ENCODE measurements around the gene ETV7.

The ETV7 gene

DNA sequence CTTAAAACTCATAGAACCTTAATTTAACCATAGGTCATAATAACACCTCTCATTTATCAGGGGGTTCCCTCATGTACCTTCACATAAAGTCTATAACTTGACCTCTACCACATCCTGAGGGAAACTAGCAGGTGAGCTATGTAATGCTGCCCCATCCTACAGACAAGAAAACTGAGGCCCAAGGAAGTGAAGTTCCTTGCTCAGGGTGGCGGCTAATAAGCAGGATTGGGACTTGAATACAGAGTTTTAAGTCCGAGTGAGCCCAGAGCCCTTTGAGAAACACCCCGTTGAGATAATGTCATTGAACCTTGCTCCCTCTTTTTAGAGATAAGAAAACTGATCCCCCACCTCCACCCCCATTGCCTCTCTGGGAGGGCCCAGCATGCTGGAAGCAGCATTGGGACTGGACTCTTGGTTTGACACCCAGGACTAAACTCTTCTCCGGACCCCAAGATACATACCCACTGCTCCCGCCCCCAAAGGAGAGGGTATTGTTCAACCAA lies 51.2 kb downstream of the ETV7 start:
- 87% methylated on average over 5 of the region's 5 CpGs for WGBS
- H3K23ac ChIP-seq (ENCODE audit: low read length in 2 of 2), result no peak overlapping the region
- no peak overlapping the region for H3K4me3 ChIP-seq (ENCODE audit: insufficient read depth in 1 of 2, low read depth in 1 of 2, low read length in 2 of 2)
- no peak for DNase-seq
- no peak overlapping the region for H2BK5ac ChIP-seq (ENCODE audit: low read depth, low read length, poor library complexity, severe bottlenecking)
- H2BK15ac ChIP-seq (ENCODE audit: low read depth, poor library complexity, severe bottlenecking), result no peak overlapping the region
- no peak overlapping the region for H4K8ac ChIP-seq (ENCODE audit: low read length)
- H3K79me1 ChIP-seq (replicated peaks; ENCODE audit: low read length, poor library complexity, severe bottlenecking), result no peaks in the 10 kb centered on the region
- H2BK120ac ChIP-seq (ENCODE audit: low read depth, low read length), result no peak overlapping the region
- H3K14ac ChIP-seq (ENCODE audit: low read length in 2 of 2), result no peak overlapping the region
- no peak overlapping the region for H4K91ac ChIP-seq (ENCODE audit: low read length)
- no peak overlapping the region for H2AK5ac ChIP-seq (ENCODE audit: low read length, severe bottlenecking)
- H3K9ac ChIP-seq (ENCODE audit: low read length), result no peak overlapping the region
- no peaks in the 10 kb centered on the region for H3K36me3 ChIP-seq (ENCODE audit: control insufficient read depth in 1 of 2, insufficient read depth in 2 of 2, low read depth in 1 of 2, low read length in 2 of 2)
- H3K4me1 ChIP-seq (ENCODE audit: control insufficient read depth, insufficient read depth, low read depth, low read length), result peaks cover 5% of the 10 kb centered on the region
- no peak overlapping the region for H3K4ac ChIP-seq (ENCODE audit: low read depth in 1 of 2, low read length in 2 of 2)
- H3K27ac ChIP-seq (ENCODE audit: low read length, poor library complexity, severe bottlenecking), result no peak overlapping the region
- H3K4me2 ChIP-seq (ENCODE audit: low read length, poor library complexity, severe bottlenecking), result no peak overlapping the region
- H3K9me3 ChIP-seq (ENCODE audit: control insufficient read depth, low read length), result no peaks in the 10 kb centered on the region
- peaks cover 70 to 75% of the 10 kb centered on the region in 2 experiments for H3K27me3 ChIP-seq (ENCODE audit: control insufficient read depth in 1 of 2, insufficient read depth in 1 of 2, low read length in 2 of 2)
- H2BK12ac ChIP-seq (ENCODE audit: low read length in 2 of 2), result no peak overlapping the region
- H2AFZ ChIP-seq (ENCODE audit: low read depth, low read length), result no peak overlapping the region
- H3K18ac ChIP-seq (ENCODE audit: low read depth in 1 of 2, low read length in 2 of 2), result no peak overlapping the region

DNA sequence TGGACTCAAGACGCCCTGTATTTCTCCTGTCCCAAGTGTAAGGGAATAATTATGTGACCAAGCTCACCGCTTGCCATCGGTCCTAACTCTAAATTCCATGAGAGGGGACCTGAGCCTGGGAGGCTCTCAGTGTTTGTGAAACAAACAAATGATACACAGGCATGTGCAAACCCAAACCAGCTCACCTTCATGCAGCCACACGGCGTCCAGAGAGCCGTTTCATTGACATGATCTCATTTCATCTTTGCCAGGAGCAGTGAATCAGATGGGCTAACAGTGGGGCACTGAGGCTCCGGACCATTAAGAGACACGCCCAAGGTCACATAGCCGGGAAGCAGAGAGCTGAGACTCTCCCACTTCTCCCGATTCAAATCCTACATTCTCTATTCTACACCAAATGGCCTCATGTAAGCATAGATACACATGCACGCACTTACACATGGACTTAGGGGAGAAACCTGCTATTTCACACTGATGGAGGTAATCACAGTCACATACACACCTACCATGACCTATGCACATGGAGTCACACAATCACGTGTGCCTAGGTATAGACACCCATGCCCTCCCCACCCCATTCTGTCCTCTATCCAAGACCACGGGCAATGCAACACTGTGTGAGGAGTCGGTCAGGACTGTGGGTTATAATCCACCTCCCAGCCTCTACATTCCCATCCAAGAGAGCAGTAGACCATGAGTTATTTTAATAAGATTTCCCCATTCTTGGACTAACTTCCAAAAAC lies 51.8 kb downstream of the ETV7 start:
- H2BK12ac ChIP-seq (ENCODE audit: low read length in 2 of 2), result no peak overlapping the region
- no peak overlapping the region for H2AK5ac ChIP-seq (ENCODE audit: low read length, severe bottlenecking)
- peaks cover 2% of the 10 kb centered on the region for H3K4me1 ChIP-seq (ENCODE audit: control insufficient read depth, insufficient read depth, low read depth, low read length)
- no peak overlapping the region for H3K9ac ChIP-seq (ENCODE audit: low read length)
- H3K4me3 ChIP-seq (ENCODE audit: insufficient read depth in 1 of 2, low read depth in 1 of 2, low read length in 2 of 2), result no peak overlapping the region
- no peak overlapping the region for H4K91ac ChIP-seq (ENCODE audit: low read length)
- peaks cover 70 to 79% of the 10 kb centered on the region in 2 experiments for H3K27me3 ChIP-seq (ENCODE audit: control insufficient read depth in 1 of 2, insufficient read depth in 1 of 2, low read length in 2 of 2)
- H3K79me1 ChIP-seq (replicated peaks; ENCODE audit: low read length, poor library complexity, severe bottlenecking), result no peaks in the 10 kb centered on the region
- H3K27ac ChIP-seq (ENCODE audit: low read length, poor library complexity, severe bottlenecking), result no peak overlapping the region
- WGBS, result 90% methylated on average over 14 of the region's 14 CpGs
- H3K14ac ChIP-seq (ENCODE audit: low read length in 2 of 2), result no peak overlapping the region
- H3K23ac ChIP-seq (ENCODE audit: low read length in 2 of 2), result no peak overlapping the region
- H2BK15ac ChIP-seq (ENCODE audit: low read depth, poor library complexity, severe bottlenecking), result no peak overlapping the region
- H3K18ac ChIP-seq (ENCODE audit: low read depth in 1 of 2, low read length in 2 of 2), result no peak overlapping the region
- no peaks in the 10 kb centered on the region for H3K36me3 ChIP-seq (ENCODE audit: control insufficient read depth in 1 of 2, insufficient read depth in 2 of 2, low read depth in 1 of 2, low read length in 2 of 2)
- H4K8ac ChIP-seq (ENCODE audit: low read length), result no peak overlapping the region
- H3K9me3 ChIP-seq (ENCODE audit: control insufficient read depth, low read length), result no peaks in the 10 kb centered on the region
- no peak overlapping the region for H3K4me2 ChIP-seq (ENCODE audit: low read length, poor library complexity, severe bottlenecking)
- no peak overlapping the region for H2AFZ ChIP-seq (ENCODE audit: low read depth, low read length)
- no peak overlapping the region for H2BK5ac ChIP-seq (ENCODE audit: low read depth, low read length, poor library complexity, severe bottlenecking)
- peak overlapping the region in 1 of 2 experiments; percentile 52 for H3K4ac ChIP-seq (ENCODE audit: low read depth in 1 of 2, low read length in 2 of 2)
- no peak for DNase-seq
- H2BK120ac ChIP-seq (ENCODE audit: low read depth, low read length), result no peak overlapping the region

DNA sequence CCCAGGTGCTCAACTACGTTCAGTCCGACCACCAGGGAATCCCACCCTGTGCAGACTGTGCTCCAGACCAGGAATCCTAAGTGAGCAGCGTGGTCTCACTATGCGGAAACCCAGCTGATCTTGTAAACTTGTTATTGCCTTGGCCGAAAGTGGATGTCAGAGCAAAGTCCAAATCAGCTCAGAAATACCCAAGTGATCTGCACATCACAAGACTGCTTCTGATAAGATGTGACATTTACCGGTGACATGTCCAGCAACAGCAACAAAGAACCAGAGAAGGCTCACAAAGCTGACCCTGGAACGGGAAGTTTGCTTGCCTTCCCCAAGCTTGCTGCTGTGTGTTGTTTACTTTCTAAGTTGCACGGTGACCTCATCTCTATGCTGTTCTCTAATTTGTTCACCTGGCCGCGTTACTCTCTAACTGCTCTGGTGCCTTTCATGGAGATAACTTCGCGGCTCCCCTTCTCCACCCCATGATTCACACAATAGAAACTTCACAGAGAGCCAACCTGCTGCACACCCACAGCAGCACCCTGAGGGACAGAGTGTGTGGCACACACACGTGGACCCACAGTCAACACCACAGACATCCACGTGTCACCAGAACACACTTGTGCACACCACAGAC lies 52.5 kb downstream of the ETV7 start:
- H3K4me3 ChIP-seq (ENCODE audit: insufficient read depth in 1 of 2, low read depth in 1 of 2, low read length in 2 of 2), result no peak overlapping the region
- no peak overlapping the region for H2BK12ac ChIP-seq (ENCODE audit: low read length in 2 of 2)
- no peak overlapping the region for H3K4ac ChIP-seq (ENCODE audit: low read depth in 1 of 2, low read length in 2 of 2)
- no peaks in the 10 kb centered on the region for H3K36me3 ChIP-seq (ENCODE audit: control insufficient read depth in 1 of 2, insufficient read depth in 2 of 2, low read depth in 1 of 2, low read length in 2 of 2)
- H3K18ac ChIP-seq (ENCODE audit: low read depth in 1 of 2, low read length in 2 of 2), result no peak overlapping the region
- no peak overlapping the region for H4K91ac ChIP-seq (ENCODE audit: low read length)
- WGBS, result 88% methylated on average over 14 of the region's 14 CpGs
- no peak overlapping the region for H3K14ac ChIP-seq (ENCODE audit: low read length in 2 of 2)
- no peak overlapping the region for H2BK15ac ChIP-seq (ENCODE audit: low read depth, poor library complexity, severe bottlenecking)
- no peak overlapping the region for H2AFZ ChIP-seq (ENCODE audit: low read depth, low read length)
- peaks cover 5% of the 10 kb centered on the region for H3K4me1 ChIP-seq (ENCODE audit: control insufficient read depth, insufficient read depth, low read depth, low read length)
- no peak overlapping the region for H3K27ac ChIP-seq (ENCODE audit: low read length, poor library complexity, severe bottlenecking)
- peaks cover 68 to 82% of the 10 kb centered on the region in 2 experiments for H3K27me3 ChIP-seq (ENCODE audit: control insufficient read depth in 1 of 2, insufficient read depth in 1 of 2, low read length in 2 of 2)
- no peak overlapping the region for H3K4me2 ChIP-seq (ENCODE audit: low read length, poor library complexity, severe bottlenecking)
- H3K79me1 ChIP-seq (replicated peaks; ENCODE audit: low read length, poor library complexity, severe bottlenecking), result no peaks in the 10 kb centered on the region
- no peak overlapping the region for H2AK5ac ChIP-seq (ENCODE audit: low read length, severe bottlenecking)
- H4K8ac ChIP-seq (ENCODE audit: low read length), result no peak overlapping the region
- no peak for DNase-seq
- H3K23ac ChIP-seq (ENCODE audit: low read length in 2 of 2), result no peak overlapping the region
- no peak overlapping the region for H2BK120ac ChIP-seq (ENCODE audit: low read depth, low read length)
- H3K9me3 ChIP-seq (ENCODE audit: control insufficient read depth, low read length), result no peaks in the 10 kb centered on the region
- no peak overlapping the region for H2BK5ac ChIP-seq (ENCODE audit: low read depth, low read length, poor library complexity, severe bottlenecking)
- H3K9ac ChIP-seq (ENCODE audit: low read length), result no peak overlapping the region

DNA sequence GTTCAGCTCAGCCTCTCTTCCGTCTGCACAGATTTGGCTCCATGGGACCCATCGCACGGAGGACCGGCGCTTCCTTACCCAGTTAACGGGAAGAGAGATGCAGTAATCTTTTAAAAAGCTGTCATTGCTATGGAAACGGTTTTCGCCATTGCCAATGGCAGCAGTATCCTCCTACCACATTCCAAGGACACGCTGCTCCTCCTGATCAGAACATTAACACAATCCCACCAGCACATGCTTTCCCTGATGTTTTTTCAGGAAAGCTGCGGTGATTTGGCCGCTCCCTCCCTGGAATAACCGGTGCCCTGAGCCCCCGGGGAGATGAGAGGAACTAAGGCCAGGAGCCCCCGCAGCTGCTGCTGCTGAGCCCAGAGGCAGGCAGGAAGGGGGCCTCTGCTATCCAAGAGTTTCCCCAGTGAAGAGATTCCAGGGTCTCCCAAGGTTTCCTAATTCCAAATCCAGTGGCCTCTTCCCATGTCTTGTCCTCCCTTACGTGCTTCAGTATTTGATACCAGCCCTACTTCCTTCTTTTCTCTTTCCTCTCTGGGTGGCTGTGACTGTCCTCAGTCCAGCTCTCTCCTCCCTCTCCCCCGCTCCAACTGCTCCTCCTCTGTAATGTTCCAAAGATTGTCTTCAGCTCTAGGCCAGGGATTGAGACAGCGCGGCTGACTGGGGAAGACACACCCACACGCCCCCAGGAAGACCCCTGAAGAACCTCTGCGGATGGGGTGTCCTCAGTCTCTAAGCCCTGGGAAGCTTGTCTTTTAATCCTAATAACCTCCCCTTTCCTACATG lies 53.3 kb downstream of the ETV7 start:
- H4K91ac ChIP-seq (ENCODE audit: low read length), result no peak overlapping the region
- H3K4me3 ChIP-seq (ENCODE audit: insufficient read depth in 1 of 2, low read depth in 1 of 2, low read length in 2 of 2), result peak overlapping the region in 1 of 2 experiments; percentile 54
- no peaks in the 10 kb centered on the region for H3K36me3 ChIP-seq (ENCODE audit: control insufficient read depth in 1 of 2, insufficient read depth in 2 of 2, low read depth in 1 of 2, low read length in 2 of 2)
- H3K9ac ChIP-seq (ENCODE audit: low read length), result no peak overlapping the region
- peaks cover 7% of the 10 kb centered on the region for H3K4me1 ChIP-seq (ENCODE audit: control insufficient read depth, insufficient read depth, low read depth, low read length)
- no peak overlapping the region for H2BK12ac ChIP-seq (ENCODE audit: low read length in 2 of 2)
- H2BK5ac ChIP-seq (ENCODE audit: low read depth, low read length, poor library complexity, severe bottlenecking), result no peak overlapping the region
- no peak overlapping the region for H2AK5ac ChIP-seq (ENCODE audit: low read length, severe bottlenecking)
- no peak overlapping the region for H3K4me2 ChIP-seq (ENCODE audit: low read length, poor library complexity, severe bottlenecking)
- H3K9me3 ChIP-seq (ENCODE audit: control insufficient read depth, low read length), result no peaks in the 10 kb centered on the region
- no peak overlapping the region for H2AFZ ChIP-seq (ENCODE audit: low read depth, low read length)
- no peak overlapping the region for H2BK120ac ChIP-seq (ENCODE audit: low read depth, low read length)
- WGBS, result 62% methylated on average over 20 of the region's 20 CpGs
- H3K27me3 ChIP-seq (ENCODE audit: control insufficient read depth in 1 of 2, insufficient read depth in 1 of 2, low read length in 2 of 2), result peaks cover 66 to 81% of the 10 kb centered on the region in 2 experiments
- no peaks in the 10 kb centered on the region for H3K79me1 ChIP-seq (replicated peaks; ENCODE audit: low read length, poor library complexity, severe bottlenecking)
- H3K18ac ChIP-seq (ENCODE audit: low read depth in 1 of 2, low read length in 2 of 2), result no peak overlapping the region
- DNase-seq, result no peak
- H4K8ac ChIP-seq (ENCODE audit: low read length), result no peak overlapping the region
- no peak overlapping the region for H3K14ac ChIP-seq (ENCODE audit: low read length in 2 of 2)
- H2BK15ac ChIP-seq (ENCODE audit: low read depth, poor library complexity, severe bottlenecking), result no peak overlapping the region
- H3K27ac ChIP-seq (ENCODE audit: low read length, poor library complexity, severe bottlenecking), result no peak overlapping the region
- no peak overlapping the region for H3K23ac ChIP-seq (ENCODE audit: low read length in 2 of 2)
- H3K4ac ChIP-seq (ENCODE audit: low read depth in 1 of 2, low read length in 2 of 2), result no peak overlapping the region
